Cardiac muscle cell (in vitro differentiated cells and primary cell): Measurements from ENCODE around the gene ARNT2. TPM values are rescaled to one million over a fixed set of nuclear protein-coding genes. Genes with fewer than 3 reads are reported as not detected.

ENCODE experiments used
- DNase-seq, 2 donors: peaks; one replicate each; pipeline versions ENCODE4 v3.0.0 to v3.0.0-alpha.2; 2010 to 2017; ENCODE audit warnings: low read depth in 1 of 2, low spot score in 1 of 2
- H3K27ac ChIP-seq: fragments of 200-600 bp; sonication (generic); 2 replicates; pipeline ENCODE4 v1.5.1; 2016
- H3K27me3 ChIP-seq: fragments of 200-600 bp; sonication (generic); 2 replicates; pipeline ENCODE4 v1.6.0; 2016; ENCODE audit warnings: control low read depth
- H3K36me3 ChIP-seq: fragments of 200-600 bp; sonication (generic); 2 replicates; pipeline ENCODE4 v1.5.1; 2016; ENCODE audit warnings: control low read depth
- H3K4me1 ChIP-seq: fragments of 200-600 bp; sonication (generic); 2 replicates; pipeline ENCODE4 v1.8.1; 2017; ENCODE audit warnings: low read depth, mild to moderate bottlenecking, mixed run types
- H3K4me3 ChIP-seq: fragments of 200-600 bp; sonication (generic); 2 replicates; pipeline ENCODE4 v1.5.1; 2016; ENCODE audit warnings: mild to moderate bottlenecking
- H3K9me3 ChIP-seq: fragments of 200-600 bp; sonication (generic); 2 replicates; pipeline ENCODE4 v1.5.1; 2017; ENCODE audit warnings: low read depth, mild to moderate bottlenecking, control low read depth
- CTCF ChIP-seq: IDR thresholded peaks from 2 replicates; pipeline ENCODE4 v1.5.1; 2012; ENCODE audit warnings: low read depth, mild to moderate bottlenecking, low read length
- polyA plus RNA-seq: library from polyadenylated mRNA; unstranded; fragments of >200 nt; fragmentation: Nextera tagmentation; extraction: Ambion mirVana; gene quantifications from 2 replicates; pipeline ENCODE4 v1.2.1, GENCODE V29; 2016
- total RNA-seq: library from RNA; depleted of rRNA; stranded (reverse); fragments of >200 nt; gene quantifications from 2 replicates; pipeline ENCODE4 v1.2.3, GENCODE V29; 2016

ARNT2 gene
- total and polyA plus RNA-seq, 2 experiments from 2014 or later, result 3.8 to 4.4 TPM

GRCh38 chr15:80531796-80532195 lies 127.6 kb downstream of the ARNT2 start:
- no peak overlapping the region for H3K27ac ChIP-seq
- no peaks in the 10 kb centered on the region for H3K27me3 ChIP-seq
- H3K36me3 ChIP-seq, result no peaks in the 10 kb centered on the region
- H3K4me3 ChIP-seq, result no peak overlapping the region
- H3K9me3 ChIP-seq, result no peaks in the 10 kb centered on the region
- DNase-seq, result peak in 1 of 2 donors; percentile 75
- no peak for TF ChIP-seq CTCF
- H3K4me1 ChIP-seq, result no peaks in the 10 kb centered on the region

- DNase-seq, result no peak
- H3K9me3 ChIP-seq, result no peaks in the 10 kb centered on the region
- H3K36me3 ChIP-seq, result no peaks in the 10 kb centered on the region
- no peak overlapping the region for H3K4me3 ChIP-seq
- no peaks in the 10 kb centered on the region for H3K27me3 ChIP-seq
- H3K4me1 ChIP-seq, result no peaks in the 10 kb centered on the region
- TF ChIP-seq CTCF, result no peak
- no peak overlapping the region for H3K27ac ChIP-seq
Measured at GRCh38 chr15:80533790-80534333, 129.7 kb downstream of the ARNT2 start.

GRCh38 chr15:80536231-80536630 lies 132.0 kb downstream of the ARNT2 start:
- H3K36me3 ChIP-seq, result no peaks in the 10 kb centered on the region
- TF ChIP-seq CTCF, result no peak
- no peak for DNase-seq
- no peaks in the 10 kb centered on the region for H3K9me3 ChIP-seq
- no peaks in the 10 kb centered on the region for H3K4me1 ChIP-seq
- no peaks in the 10 kb centered on the region for H3K27me3 ChIP-seq
- no peak overlapping the region for H3K27ac ChIP-seq
- no peak overlapping the region for H3K4me3 ChIP-seq

- Histone ChIP-seq H3K27ac (no peak overlapping the region), H3K27me3 (no peaks in the 10 kb centered on the region), H3K36me3 (no peaks in the 10 kb centered on the region), H3K4me1 (no peaks in the 10 kb centered on the region), H3K9me3 (no peaks in the 10 kb centered on the region), H3K4me3 (no peak overlapping the region)
- DNase-seq, result no peak
- no peak for TF ChIP-seq CTCF
Measured at GRCh38 chr15:80536716-80537115, 132.5 kb downstream of the ARNT2 start.

DNA sequence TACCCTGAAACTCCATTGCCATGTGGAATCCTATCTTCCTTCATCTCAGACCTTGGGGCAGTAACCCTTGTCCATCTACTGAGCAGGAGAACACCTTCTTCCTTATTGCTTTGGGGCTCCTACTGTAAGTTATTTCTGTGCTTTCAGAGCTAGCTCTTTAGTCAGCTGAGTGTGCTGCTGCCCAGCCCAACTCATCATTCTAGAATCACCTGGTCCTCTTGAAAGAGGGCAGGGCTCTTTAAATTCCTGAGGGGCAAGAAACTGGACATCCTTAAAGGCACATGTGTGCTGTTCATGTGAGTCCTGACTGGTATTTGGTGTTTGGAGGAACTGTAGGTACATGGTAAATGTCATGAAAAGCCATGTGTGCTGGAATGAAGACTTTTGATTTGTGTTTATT lies 140.9 kb downstream of the ARNT2 start:
- Histone ChIP-seq H3K4me1 (no peaks in the 10 kb centered on the region), H3K27me3 (peaks cover 13% of the 10 kb centered on the region), H3K9me3 (no peaks in the 10 kb centered on the region), H3K4me3 (no peak overlapping the region), H3K36me3 (no peaks in the 10 kb centered on the region), H3K27ac (no peak overlapping the region)
- TF ChIP-seq CTCF, result no peak
- DNase-seq, result no peak

- Histone ChIP-seq H3K4me3 (no peak overlapping the region), H3K27me3 (peaks cover 23% of the 10 kb centered on the region), H3K36me3 (no peaks in the 10 kb centered on the region), H3K27ac (no peak overlapping the region), H3K4me1 (no peaks in the 10 kb centered on the region), H3K9me3 (no peaks in the 10 kb centered on the region)
- TF ChIP-seq CTCF, result no peak
- no peak for DNase-seq
Measured at GRCh38 chr15:80547264-80547663, 143.1 kb downstream of the ARNT2 start.
